Head of caudate nucleus (tissue), 42 donors: Measurements from ENCODE around the gene ACTL6B.

Experiments used
- DNase-seq, 42 donors: peaks; one replicate each; pipeline versions ENCODE4 v3.0.0 to v3.0.0-alpha.2; 2020 to 2021; ENCODE audit warnings: mixed read lengths in 7 of 42
- intact Hi-C: fragments of 100-400 bp; cut with DNase I; formaldehyde crosslinking; loops from one replicate; pipeline ENCODE4 v1.15.0; 2022

Gene ACTL6B

DNA sequence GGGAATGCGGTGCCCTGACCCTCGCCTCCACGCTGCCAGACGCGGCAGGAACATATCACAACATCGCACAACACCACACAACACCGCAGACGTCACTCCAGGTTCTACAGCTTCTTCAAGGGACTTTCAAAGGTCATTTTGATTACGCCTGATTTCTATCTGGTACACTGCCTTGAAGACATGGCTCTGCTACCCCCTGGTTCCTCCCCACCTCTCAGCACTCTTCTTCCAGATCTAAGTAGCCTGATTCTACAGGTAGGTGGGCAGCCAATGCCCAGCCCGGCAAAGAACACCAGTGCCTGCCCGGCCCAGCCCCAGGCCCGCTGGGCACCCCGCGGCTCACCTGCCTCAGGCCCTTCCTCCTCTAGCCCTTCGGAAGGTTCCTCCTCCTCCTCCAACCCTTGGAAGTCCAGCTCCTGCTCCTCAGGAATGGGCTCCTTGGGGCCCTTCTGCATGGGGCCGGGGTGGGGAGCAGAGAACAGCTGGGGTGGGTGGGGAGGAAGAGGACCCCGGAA, 29.4 kb upstream of the ACTL6B start:
- DNase-seq, result no peak
- intact Hi-C loops, result loop anchor here (10.0 kb wide), 1 partner anchor 211 kb away; the partner anchor contains the start of gene TSC22D4

DNA sequence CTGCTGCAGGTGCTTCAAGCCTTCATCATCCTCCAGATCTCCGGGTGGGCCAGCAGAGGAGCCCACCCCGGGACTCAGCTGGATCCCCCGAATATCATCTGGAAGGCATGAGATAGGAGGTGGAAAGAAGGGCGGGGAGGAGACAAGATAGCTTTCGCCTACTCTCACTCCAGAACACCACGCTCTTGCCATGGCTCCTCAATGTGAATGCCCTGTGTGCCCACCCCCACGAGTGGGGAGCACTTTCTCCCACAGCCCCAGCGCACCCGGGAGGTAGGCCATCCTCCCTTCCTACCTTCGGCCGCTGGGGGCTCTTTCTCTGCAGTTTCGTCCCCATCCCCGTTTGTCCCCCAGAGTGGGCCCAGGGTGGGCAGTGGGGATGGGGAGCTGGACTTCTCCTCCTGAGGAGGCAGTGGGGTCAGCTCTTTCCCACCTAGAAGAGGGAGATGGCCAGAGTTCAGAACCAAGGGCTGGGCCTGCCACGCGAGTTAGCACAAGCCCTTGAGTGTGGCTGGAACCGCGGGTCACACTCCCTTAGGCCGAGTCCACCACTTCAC, 28.9 kb upstream of the ACTL6B start:
- intact Hi-C loops, result loop anchor here (10.0 kb wide), 1 partner anchor 210 kb away; the partner anchor contains the start of gene TSC22D4
- DNase-seq, result peak in 5 of 42 donors; percentile 4 to 29 (median 20)

DNA sequence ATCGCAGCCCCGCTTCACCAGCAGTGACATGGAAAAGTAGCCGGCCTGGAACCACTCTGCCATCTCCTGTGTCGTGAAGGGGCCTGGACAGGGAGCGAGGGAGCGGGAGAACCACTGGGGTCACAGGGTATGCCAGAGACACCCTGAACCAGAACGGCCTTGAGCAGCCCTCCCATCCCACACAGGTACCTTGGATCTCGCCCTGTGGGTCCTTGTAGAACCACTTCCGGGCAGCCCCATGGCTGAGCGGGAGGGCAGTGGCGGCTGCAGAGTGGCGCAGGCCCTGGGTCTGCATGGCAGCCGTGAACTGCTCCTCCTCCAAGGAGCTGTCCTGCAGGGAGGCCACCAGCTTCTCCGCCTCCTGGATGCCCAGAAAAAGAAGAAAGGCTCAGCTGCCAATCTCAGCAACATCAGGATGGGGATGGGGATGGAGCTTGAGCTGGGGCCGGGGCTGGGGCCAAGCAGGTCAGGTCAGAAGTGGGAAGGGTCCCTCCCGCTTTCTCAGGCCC, 28.3 kb upstream of the ACTL6B start:
- DNase-seq, result peak in 2 of 42 donors; percentile 20 to 35
- intact Hi-C loops, result loop anchor here (10.0 kb wide), 1 partner anchor 210 kb away; the partner anchor contains the start of gene TSC22D4

DNA sequence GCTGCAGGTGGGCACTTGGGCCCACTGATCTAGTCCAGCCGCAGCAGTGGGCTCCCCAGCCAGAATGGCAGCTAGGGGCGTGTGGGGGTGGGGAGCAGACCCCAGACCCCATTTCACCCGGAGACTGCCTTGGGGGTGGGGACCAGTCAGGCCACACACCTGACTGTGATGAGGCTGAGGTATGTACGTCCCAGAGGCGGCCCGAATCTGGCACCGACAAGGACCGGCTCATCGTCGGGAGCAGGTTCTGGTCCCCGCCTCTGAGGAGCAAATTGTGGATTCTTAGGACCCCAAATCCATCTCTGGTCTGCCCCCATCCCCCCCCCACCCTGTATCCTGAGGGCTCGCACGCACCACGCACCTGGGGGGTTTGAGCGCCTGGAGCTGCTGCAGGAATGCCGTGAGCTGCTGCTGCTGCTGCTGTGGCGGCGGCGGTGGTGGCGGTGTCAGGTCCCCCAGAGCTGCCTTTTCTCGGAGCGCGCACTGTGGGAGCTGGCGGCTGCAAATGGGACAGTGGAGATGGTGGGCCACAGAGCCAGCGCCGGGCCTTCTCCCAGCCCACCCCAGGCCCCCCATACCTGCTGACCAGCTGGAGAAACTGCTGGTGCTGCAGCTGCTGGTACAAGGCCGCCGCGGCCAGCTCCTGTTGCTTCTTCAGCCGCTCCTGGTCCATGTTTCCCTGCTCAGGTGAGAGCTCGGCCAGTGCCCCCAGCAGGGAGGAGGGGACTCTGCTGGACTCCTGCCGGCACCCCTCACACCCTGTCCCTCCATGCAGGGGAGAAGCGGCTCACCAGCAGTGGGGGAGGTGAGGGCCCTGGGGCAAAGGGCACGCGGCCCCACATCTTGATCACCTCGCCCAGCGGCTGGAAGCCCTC, 27.6 kb upstream of the ACTL6B start:
- intact Hi-C loops, result loop anchor here (10.0 kb wide), 1 partner anchor 209 kb away; the partner anchor contains the start of gene TSC22D4
- peak in 12 of 42 donors; percentile 16 to 58 (median 42) for DNase-seq

DNA sequence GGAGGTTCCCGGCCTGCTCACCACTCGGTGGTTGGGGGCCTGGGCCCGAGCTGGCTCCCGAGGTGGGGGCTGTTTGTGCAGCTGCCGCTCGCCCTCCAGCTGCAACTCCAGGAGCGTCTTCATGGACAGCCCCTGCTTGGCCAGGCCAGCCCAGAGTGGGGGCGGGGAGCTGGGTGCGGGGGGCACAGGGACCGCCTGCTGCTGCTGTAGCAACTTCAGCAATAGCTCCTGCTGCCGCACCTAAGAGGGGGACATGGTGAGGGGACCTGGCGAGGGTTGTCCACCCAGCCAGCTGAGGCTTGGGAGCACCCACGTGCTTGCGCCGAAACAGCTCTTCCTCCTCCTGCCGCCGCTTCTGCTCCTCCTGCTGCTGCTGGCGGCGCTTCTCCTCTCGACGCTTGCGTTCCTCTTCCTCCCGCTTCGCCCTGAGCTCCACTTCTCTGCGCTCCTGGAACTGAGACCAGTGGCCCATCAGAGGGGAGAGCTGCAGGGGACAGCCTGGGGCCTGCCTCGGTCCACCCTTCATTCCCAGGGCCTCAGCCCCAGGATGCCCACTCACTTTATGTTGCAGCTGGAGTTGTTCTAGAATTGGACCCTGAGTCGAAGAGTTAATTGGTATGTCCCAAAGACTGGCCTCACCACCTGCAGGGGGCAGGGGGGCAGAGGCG, 26.9 kb upstream of the ACTL6B start:
- intact Hi-C loops, result loop anchor here (10.0 kb wide), 1 partner anchor 208 kb away; the partner anchor contains the start of gene TSC22D4
- DNase-seq, result peak in 12 of 42 donors; percentile 11 to 66 (median 32)

DNA sequence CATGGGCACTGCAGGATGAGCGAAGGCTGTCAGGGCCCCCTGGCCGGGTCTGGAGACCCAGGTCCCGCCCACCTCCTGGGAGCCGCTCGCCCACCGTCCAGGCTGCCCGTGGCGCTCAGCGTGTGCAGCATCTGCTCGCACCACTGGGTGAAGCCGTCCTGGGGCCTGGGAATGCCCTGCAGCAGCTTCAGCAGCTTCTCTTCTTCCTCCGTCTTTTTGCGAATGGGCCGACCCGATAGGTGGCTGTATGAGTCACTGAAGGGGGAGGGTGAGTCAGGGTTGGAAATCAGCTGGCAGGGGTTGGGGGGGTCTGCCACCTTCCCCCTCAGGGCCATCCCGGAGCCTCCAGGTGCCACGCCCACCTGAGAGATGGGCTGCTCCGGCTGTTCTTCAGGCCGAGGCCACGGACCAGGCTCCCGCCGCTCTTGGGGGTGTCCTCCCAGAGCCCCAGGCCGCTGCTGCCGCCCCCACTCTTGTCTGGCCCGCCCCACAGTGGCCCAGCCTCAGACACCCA, 26.0 kb upstream of the ACTL6B start:
- intact Hi-C loops, result loop anchor here (10.0 kb wide), 1 partner anchor 207 kb away; the partner anchor contains the start of gene TSC22D4

DNA sequence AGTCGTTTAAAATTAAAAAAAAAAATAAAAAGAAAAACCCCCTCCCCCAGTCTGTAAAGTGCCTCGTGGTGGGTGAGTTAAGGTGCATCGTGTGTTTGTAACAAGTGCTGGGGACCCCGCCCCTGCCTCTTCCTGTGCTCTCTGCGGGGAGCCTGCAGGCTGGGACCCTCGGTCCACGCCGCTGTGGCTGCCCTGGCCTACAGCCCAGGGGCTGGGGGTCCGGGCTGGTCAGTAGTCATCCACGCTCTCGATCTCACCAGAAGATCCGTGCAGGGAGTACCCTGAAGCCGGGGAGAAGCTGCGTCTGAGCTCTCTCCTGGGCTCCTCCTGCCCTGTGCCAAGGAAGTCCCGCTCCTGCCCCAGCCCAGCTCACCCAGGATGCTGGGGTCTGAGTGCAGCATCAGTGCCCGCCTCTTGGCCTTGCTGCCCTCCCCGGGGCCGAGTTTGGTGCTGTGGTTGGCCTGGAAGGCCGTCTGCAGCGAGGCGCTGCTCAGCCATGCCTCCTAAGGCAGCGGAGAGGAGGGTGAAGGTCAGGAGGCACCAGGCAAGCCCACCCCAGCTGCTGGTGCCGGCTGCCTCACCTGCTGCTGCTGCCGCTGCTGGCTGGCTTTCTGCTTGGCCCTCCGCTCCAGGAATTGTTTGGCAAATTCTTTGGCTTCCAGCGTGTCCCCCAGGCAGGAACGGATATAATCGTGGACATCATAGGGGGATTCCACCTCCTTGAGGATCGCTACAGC, 25.4 kb upstream of the ACTL6B start:
- DNase-seq, result peak in 1 of 42 donors; percentile 3
- intact Hi-C loops, result loop anchor here (10.0 kb wide), 1 partner anchor 207 kb away; the partner anchor contains the start of gene TSC22D4

More for the DNA sequence above, 26.0 kb upstream of the ACTL6B start:
- DNase-seq, result peak in 26 of 42 donors; percentile 31 to 83 (median 61)

DNA sequence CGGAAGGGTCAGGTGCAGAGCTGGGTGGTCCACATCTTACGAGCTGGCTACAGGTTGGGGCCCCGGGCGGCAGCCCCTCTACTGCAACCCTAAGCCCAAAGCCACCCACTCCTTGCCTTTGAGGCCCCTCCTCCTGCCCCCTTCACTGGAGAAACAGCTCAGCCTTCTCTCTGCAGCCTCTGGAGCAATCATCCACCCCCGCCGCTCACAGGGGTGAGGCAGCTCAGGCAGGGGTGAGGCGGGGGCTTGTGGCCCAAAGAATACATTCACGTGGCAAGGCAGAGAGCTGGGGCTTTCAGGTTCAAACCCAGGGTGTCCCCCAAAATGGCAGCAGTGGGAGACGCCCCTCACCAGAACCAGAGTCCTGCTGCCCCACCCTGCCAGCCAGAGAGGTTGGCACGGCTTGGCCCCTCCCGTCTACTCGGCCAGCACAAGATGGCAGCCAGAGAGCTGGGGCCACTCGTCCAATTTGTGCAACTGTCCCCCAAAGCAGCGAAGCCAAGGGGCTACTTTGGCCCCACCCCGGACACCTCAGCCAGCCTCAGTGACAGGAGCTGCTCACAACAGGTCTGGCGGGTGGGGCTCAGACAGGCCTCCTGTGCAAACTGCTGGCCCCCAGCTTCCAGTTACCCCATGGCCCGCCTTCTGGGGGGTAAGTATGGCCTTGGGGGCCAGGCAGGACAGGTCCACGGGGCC, 24.5 kb upstream of the ACTL6B start:
- peak in 41 of 42 donors; percentile 41 to 93 (median 76) for DNase-seq

DNA sequence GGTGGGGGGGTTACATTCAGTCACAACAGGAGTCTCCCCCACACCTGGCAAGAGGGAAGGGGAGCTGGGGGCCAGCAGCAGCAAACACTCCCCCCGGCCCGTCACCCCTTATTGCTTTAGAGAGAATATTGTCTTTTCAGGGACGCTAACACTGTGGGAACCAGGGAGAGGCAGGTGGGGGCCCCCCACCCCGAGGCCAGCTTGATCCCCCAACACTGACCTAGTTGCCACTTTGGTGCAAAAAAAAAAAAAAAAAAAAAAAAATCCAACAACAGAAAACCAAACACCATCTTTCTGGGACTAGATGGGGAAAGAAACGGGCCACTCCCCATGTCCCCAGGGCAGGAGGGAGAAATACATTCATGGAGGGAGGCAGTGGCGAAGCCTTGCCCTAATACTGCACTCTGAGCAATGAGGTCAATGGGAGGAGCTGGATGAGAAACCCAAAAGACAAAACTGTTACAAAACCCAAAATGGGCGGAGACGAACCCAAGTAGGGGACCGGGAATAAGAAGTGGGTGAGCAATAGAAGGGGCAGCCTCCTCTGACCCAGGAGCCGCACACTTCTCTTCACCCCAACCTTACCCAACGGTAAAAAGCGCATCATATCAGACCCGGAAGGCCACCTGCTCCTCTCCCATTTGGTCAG, 23.8 kb upstream of the ACTL6B start:
- DNase-seq, result peak in 15 of 42 donors; percentile 13 to 73 (median 41)
- intact Hi-C loops, result loop anchor here (10.0 kb wide), 1 partner anchor 205 kb away; the partner anchor contains the start of gene TSC22D4

More for the DNA sequence above, 24.5 kb upstream of the ACTL6B start:
- intact Hi-C loops, result loop anchor here (10.0 kb wide), 1 partner anchor 206 kb away; the partner anchor contains the start of gene TSC22D4

DNA sequence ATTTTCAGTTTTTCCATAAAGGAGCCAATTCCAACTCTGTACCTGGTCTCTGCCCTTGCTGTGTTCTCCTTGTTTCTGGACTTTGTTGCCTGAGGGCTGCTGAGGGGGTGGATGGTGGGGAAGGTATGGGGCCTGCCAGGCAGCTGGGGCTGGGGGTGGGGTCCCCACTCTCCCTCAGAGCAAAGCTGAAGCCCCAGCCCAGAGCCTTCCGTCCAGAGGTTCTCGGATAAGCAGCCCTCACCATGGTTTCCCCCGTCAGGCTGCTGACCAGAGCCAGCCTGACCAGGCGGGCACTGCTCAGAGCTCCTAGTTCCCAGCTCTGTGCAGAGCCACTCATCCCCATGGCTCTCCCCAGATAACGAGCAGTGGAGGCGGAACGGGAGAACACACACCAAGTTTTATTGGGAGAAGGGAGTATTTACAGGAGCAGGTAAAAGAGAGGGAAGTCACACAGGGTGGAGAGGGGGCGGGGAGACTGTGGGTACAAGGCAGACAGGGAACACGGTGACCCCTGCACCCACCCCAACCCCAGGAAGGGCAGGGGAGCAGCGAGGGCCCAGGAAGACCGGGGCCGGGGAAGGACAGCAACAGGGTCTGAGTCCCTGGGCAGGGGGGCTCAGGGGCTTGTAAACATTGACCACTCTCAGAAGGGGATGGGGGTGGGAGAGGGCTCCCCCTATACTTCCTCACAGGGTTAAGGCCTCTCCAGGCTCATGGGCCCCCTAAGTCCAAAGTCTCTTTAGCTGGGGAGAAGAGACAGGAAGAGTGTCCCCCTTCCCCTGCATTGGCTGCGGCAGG, 23.1 kb upstream of the ACTL6B start:
- peak in 26 of 42 donors; percentile 32 to 86 (median 62) for DNase-seq
- intact Hi-C loops, result no loop called here

DNA sequence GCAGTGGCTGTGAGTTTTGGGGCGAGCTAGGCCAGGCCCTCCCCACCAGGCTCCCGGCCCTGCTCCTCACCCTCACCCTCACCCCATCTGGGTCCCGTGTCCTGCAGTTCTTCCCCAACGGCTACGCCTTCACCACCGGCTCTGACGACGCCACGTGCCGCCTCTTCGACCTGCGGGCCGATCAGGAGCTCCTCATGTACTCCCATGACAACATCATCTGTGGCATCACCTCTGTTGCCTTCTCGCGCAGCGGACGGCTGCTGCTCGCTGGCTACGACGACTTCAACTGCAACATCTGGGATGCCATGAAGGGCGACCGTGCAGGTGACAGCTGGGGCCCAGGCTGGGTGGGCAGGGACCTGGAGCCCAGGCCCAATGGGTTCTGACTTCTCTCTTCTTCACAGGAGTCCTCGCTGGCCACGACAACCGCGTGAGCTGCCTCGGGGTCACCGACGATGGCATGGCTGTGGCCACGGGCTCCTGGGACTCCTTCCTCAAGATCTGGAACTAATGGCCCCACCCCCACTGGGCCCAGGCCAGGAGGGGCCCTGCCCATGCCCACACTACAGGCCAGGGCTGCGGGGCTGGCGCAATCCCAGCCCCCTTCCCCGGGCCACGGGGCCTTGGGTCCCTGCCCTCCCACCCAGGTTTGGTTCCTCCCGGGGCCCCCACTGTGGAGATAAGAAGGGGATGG, 22.2 kb upstream of the ACTL6B start:
- peak in 4 of 42 donors; percentile 7 to 41 (median 20) for DNase-seq
- intact Hi-C loops, result no loop called here

DNA sequence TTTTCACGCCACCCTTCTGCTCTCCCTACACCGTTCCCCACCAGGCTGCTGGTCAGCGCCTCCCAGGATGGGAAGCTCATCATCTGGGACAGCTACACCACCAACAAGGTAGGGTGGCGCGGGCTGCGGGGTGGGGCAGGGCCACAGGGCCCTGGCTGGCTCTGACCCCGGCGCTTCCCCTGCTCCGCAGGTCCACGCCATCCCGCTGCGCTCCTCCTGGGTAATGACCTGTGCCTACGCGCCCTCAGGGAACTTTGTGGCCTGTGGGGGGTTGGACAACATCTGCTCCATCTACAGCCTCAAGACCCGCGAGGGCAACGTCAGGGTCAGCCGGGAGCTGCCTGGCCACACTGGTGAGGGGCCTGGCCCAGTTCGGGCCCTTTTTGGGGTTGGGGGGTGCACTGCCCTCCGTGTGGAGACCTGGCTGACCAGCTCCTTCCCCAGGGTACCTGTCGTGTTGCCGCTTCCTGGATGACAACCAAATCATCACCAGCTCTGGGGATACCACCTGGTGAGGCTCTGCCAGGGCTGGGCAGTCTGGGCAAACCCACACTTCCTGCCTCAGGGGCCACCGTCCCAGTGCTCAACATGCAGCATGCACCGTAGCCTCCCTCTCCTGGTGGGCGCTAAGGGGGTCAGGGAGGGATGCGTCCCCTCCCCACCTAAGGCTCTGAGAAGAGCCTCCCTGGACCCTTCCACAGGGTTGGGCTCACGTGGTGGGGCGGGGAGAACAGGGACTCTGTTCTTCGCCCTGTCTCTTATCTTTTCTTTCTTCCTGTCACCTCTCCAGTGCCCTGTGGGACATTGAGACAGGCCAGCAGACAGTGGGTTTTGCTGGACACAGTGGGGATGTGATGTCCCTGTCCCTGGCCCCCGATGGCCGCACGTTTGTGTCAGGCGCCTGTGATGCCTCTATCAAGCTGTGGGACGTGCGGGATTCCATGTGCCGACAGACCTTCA, 21.3 kb upstream of the ACTL6B start:
- intact Hi-C loops, result no loop called here
- peak in 3 of 42 donors; percentile 5 to 41 (median 22) for DNase-seq

DNA sequence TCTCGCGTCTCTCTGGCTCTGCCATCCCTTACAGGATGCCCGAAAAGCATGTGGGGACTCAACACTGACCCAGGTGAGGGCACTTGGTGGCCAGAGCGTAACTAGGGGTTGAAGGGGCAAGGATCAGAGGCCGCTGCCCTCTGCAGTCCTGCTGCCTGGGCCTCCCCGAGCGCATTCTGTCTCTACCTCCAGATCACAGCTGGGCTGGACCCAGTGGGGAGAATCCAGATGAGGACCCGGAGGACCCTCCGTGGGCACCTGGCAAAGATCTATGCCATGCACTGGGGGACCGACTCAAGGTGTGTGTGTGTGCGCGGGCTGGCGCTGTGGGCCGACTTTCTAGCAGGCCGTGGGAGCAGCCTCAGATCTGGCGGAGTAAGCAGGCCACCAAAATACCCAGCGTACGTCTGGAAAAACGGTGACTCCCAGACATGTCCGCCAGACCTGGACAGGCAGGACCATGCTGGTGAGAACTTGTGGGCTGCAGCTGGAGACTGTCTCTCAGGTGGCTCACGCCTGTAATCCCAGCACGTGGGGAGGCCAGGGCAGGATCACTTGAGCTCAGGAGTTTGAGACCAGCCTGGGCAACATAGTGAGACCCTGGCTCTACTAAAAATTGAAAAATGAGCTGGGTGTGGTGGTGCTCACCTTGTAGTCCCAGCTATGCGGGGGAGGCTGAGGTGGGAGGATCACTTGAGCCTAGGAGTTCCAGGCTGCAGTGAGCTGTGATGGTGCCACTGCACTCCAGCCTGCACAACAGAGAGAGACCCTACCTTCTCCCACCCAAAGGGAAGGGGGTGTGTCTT, 20.5 kb upstream of the ACTL6B start:
- intact Hi-C loops, result no loop called here
- DNase-seq, result peak in 11 of 42 donors; percentile 11 to 57 (median 36)
